Measurements from ENCODE around the gene XYLT1.
A peak's percentile ranks its signal among the peaks of the same experiment; 100 is the strongest.
"Not testable (repeated sequence)": the region's sequence is repeated elsewhere in the genome, so short reads cannot be mapped to it uniquely, and the experiment has no call there.

XYLT1 gene

GRCh38 chr16:17482341-17482740, 11.6 kb upstream of the XYLT1 start:
- not testable (repeated sequence) for ATAC-seq

DNA sequence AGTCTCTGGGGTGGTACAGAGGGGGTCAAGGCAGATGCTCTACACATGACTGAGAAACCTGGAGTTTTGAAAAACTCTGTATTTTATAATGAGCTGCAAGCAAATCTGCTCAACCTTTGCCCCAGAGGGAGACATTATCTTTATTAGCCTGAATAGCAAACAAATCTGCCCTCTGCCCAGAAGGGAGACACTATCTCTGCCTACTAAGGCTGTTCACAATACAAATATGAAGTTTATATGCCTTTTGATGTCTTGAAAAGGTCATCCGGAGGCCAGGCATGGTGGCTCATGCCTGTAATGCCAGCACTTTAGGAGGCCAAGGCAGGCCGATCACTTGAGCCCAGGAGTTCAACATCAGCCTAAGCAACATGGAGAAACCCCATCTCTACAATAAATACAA, 11.0 kb upstream of the XYLT1 start:
- ATAC-seq, result no peak

- ATAC-seq, result not testable (repeated sequence)
Measured at GRCh38 chr16:17477260-17477545, 6.4 kb upstream of the XYLT1 start.

DNA sequence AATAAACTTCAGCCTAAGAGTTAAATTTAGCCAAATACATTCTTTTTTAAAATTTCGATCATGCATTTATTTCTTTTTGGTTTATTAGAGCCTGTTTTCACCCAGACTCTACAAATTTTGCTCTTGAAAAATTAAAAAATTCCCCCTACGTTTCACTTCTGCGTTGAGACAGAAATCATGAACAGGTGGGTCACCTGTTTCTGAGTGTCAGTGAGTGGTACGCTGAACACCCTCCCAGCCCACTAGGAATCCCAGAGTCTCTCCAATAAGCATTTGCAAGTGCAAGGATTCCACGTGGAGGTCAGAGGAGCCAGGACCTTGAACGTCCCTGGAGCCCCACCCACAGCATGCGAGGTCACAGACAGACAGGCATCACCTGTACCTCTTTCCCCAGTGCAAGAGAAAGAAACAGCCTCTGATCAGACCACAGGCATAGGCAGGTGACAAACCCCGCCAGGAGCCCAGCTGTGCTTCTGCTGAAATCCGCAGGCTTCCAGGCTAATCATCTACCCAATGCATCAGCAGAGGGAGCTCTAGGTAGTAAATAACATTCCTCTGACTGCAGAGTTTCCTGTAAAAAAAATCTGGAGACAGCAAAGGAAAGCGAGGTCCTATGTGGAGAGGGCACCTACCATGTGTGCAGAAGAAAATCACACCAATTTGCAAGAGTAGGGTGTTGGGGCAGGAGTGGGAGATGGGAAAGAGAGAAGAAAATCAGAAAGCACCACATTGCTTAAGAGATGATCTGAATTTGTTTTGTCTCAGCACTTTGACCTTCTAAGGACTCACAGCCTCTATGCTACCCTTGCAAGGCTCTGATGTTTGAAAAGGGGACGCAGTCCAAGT, 5.9 kb upstream of the XYLT1 start:
- ATAC-seq, result peak; percentile 42 to 54

- ATAC-seq, result peak in 1 of 2 donors; percentile 36
Measured at GRCh38 chr16:17475104-17475503, 4.3 kb upstream of the XYLT1 start.

DNA sequence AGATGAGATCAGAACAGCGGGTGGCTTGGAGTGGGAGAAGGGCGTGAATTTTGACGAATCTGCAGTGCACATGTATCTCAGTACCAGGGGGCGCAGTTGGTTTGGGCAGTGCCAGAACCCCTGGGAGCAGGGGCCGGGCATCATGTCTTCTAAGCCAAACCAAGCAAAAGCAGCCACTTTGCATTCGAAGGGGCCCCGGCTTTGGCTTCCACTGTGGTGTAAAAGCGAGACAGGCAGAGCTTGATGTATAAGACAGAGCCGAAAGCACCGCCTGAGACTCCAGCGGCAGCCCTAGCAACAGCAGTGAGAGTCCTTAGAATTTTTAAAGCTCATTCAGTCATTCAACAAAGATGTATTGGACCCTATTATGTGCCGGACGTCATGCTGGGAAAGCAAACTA, 3.8 kb upstream of the XYLT1 start:
- ATAC-seq, result no peak

GRCh38 chr16:17474037-17474436, 3.3 kb upstream of the XYLT1 start:
- ATAC-seq, result no peak

- no peak for ATAC-seq
Measured at GRCh38 chr16:17471719-17472461, 1.1 kb upstream of the XYLT1 start.

- ATAC-seq, result peak; percentile 24 to 27
Measured at GRCh38 chr16:17470182-17470907, 415 bp downstream of the XYLT1 start.

- peak; percentile 49 to 55 for ATAC-seq
Measured at GRCh38 chr16:17469741-17470181, 999 bp downstream of the XYLT1 start.

DNA sequence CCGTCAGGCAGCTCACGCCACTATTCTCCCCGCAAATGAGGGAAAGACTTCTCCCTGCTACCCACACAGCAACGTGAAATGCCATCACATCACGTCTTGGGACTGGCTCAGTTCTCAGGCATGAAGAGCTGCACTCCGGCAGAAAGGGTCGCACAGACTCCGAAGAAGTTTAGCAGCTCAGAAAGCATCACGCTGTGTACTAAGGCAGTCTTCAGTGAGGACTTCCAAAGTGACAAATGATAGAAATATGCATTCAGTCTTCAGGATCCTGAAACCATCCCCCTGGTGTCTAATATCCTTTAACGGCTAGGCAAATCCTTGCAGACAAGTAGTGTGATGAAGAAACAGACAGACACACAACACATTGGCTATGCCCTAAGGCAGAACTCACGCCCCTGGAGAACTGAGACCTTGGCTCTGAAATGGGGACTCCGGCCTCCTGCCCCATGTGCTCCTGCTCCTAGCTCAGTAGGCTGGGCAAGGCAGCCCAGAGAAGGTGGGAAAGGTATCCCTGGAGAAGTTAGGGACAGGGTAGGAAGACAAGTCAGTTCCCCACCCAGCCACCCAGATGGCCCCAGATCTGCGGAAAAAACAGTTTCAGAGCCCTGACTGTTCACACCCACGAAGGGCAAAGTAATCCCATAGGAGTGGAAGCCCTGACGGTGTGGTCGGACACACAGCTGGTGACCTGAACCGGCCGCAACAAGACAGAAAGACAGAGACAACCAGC, 1.6 kb downstream of the XYLT1 start:
- ATAC-seq, result no peak

DNA sequence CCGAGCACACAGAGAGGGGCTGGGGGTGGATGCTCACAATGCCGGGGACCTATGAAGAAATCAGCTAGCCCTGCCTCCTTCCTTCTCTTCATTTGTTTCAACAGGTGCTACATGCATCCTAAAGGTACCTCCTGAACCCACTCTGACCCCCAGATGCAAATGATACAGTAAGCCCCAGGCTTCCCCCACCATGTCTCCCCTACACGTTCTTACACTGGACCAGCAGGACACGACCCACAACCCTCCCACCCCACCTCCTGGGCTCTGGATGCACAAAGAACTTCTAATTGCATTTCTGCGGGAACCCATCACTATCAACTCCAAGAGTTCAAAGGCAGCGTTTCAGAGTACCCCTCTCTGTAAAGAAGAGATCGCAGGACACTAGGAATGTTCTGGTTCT, 2.1 kb downstream of the XYLT1 start:
- ATAC-seq, result no peak

- peak in 1 of 2 donors; percentile 24 for ATAC-seq
Measured at GRCh38 chr16:17467923-17468540, 2.7 kb downstream of the XYLT1 start.

GRCh38 chr16:17466876-17467275, 3.9 kb downstream of the XYLT1 start:
- ATAC-seq, result no peak

GRCh38 chr16:17465460-17465859, 5.3 kb downstream of the XYLT1 start:
- ATAC-seq, result no peak

DNA sequence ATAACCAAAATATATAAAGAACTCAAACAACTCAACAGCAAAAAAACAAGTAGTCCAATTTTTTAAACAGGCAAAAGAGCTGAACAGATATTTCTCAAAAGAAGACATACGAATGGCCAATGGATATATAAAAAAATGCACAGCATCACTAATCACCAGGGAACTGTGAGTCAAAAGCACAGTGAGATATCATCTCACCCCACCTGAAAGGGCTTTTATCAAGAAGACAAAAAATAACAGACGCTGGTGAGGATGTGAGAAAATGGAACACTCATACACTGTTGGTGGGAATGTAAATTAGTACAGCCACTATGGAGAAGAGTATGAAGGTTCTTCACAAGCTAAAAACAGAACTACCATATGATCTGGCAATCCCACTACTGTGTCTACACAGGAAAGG, 7.4 kb downstream of the XYLT1 start:
- peak; percentile 28 to 58 for ATAC-seq

DNA sequence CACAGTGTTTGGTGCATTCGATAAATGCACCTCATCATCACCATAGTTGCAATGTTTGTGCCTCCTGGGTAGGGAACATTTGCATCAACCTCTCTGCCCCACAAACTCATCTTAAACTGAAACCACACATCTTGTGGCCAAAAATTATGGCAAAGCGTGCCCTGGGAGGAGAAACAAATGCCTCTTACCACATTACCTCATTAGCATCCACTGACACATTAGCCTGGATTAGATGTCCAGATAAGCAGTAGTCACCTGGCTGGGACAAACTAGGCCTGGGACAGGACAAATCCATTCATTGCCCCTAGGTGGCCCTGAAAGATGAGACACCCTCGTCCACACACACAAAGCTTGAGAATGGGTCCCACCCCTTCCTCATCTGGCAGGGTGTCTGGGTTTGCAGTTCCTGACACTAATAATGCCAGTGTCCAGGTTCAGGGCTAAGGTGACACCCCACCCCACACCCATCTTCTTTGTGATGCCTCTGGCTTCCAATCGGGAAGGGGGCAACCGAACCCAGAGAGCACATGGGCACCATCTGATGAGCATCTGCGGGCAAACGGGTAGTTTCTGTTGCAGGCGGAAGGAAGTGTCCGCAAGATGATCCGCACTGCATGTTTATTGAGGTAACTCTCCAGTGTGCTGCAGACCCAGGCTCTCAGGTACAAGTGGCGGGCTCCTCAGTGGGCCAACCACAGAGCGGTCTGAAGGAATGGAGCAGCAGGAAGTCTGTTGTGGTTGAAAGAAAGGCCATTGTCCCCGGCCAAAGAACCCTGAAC, 8.6 kb downstream of the XYLT1 start:
- no peak for ATAC-seq

- ATAC-seq, result no peak
Measured at GRCh38 chr16:17460890-17461289, 9.9 kb downstream of the XYLT1 start.

DNA sequence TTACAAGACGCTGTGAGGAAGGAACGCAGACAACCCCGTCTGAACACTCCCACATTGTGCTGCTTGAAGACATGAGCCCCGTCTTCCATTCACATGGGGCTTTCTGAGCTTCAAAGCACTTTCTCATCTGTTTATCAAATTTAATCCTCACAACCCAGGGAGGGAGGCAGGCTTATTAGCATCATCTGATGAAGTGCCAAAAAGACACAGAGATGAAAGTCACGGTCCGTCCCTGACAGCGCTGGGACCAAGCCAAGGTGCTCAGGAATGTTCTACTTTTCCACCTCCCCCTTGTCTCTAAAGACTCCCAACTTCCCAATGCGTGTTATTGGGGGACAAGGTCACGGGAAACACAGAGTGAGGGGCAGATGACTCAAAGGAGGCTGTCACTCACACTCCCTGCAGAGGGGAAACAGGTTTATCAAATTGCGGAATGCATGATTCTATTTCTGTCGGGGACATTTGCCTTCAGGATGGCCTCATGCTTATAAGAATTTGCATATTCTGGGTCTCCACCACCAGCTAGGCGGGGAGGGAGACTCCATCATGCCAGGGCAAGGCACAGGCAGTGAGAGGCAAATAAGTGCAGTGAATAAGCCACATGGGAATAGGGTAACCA, 10.7 kb downstream of the XYLT1 start:
- no peak for ATAC-seq

DNA sequence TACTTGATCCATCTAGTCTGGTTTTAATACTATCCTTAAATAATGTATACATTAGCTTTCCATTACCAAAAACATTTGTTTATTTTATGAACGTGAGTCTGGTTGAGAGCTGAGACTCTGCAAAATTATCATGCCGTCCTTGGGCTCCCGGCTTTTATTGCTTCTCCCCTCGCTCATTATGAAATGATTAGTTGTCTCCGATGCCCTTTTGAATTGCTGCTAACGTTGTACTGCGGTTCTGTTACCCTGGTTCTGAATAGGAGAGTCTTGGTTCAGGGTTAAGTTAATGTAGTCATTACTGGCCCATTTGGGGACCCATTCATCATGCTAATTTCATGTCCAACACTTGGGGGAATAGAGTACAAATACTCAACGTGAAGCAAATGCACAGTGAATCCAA, 12.8 kb downstream of the XYLT1 start:
- ATAC-seq, result no peak

GRCh38 chr16:17457513-17457912, 13.2 kb downstream of the XYLT1 start:
- no peak for ATAC-seq

Data from activated CD4-positive, CD25-positive, alpha-beta regulatory T cell treated with anti-CD3 and anti-CD28 coated beads, Interleukin-2, amount 50 U/mL, for 24 hours (primary cell).